Measurements from ENCODE around the gene METRN.

The METRN gene

GRCh38 chr16:714558-715476, at the start of gene METRN:
Gene METRN (plus strand): TSS chr16:715118. CDS start chr16:715290, 172 bp downstream.
- DNase-seq (ENCODE audit: low spot score): peak; percentile 92

- no peak for DNase-seq (ENCODE audit: low spot score)
Measured at GRCh38 chr16:666572-666971, 48.3 kb upstream of the METRN start.

DNA sequence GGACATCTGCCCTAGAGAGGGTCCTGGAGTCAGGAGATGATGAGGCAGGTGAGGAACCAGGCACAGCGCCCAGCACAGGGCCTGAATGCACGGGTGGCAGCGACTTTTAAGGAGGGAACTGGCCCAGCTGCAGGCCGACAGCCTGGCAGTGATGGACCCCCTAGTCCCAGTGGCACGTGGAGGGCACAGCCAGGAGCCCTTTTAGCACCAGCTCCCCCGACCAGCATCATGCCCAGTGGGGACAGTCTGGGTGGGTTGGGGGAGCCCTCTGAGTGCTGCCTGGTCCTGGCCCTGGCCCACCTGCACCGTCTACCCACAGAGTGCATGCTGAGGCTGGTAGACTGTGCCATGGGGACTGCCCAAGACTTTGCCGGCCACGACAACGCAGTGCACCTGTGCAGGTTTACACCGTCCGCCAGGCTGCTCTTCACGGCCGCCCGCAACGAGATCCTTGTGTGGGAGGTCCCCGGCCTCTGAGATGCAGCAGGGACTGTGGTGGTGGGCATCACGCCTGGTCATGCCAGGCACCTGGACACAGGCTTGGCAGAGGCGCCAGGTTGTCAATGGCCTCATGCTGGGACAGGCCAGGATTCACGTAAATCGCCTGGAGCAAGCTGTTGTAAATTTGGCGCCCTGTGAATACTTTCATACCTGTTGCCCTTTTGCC, 47.7 kb upstream of the METRN start:
- no peak for DNase-seq (ENCODE audit: low spot score)

DNA sequence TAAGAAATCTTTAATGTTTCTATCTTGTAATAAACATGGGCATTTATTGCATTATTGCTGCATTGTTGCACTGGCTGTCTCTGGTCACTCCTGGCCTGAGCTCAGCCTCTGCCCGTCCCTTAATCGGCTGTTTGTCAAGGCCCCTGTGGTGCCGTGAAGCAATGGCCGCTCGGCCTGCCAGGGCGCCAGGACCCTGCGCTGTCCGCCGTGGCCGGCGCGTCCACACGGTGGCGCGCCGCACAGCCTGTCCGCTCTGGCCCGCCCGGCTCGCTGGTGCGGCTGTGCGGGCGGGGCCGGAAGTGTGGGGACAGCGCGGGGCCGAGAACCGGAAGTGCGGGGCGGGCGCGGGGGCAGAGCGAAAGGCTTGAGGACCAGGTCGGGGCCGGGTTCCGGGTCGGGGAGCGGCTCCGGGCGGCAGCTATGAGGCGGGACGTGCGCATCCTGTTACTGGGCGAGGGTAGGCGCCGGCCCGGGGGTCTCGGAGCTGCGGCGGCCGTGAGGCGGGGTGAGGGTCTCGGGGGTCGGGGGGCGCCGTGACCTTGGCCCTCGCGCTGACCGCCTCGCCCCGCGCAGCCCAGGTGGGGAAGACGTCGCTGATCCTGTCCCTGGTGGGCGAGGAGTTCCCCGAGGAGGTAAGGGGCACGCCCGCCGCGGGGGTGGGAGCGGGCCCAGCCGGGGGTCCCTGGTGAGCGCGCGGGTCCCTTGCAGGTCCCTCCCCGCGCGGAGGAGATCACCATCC, 47.0 kb upstream of the METRN start, which contains the start of gene RHOT2:
RHOT2 (plus strand) TSS at position 353 of the 739 bp plus-strand sequence; CDS start at position 421, 68 bp downstream.
- peak; percentile 95 for DNase-seq (ENCODE audit: low spot score)

GRCh38 chr16:668519-669171, 46.3 kb upstream of the METRN start:
- DNase-seq (ENCODE audit: low spot score): no peak

DNA sequence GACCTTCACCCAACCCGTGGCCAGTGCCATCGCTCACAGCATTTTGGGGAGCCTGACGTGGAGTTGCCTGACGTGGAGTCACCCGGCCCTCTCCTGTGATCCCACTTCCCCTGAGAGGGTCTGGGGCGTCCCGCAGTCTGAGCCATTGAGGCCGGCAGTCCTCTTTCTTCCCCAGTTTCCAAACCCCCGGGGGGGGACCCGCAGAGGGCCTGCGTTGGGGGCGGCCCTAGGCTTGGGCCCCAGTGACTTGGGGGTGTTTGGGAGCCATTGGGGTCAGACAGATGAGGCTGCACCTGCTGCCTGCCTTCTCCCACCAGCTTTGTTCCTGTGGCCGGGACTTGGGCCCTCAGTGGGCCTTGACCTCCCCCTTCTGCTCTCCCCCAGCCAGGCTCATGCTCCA, 45.3 kb upstream of the METRN start:
- no peak for DNase-seq (ENCODE audit: low spot score)

GRCh38 chr16:670485-671352, 44.2 kb upstream of the METRN start:
- no peak for DNase-seq (ENCODE audit: low spot score)

GRCh38 chr16:671353-672131, 43.4 kb upstream of the METRN start:
- DNase-seq (ENCODE audit: low spot score): no peak

GRCh38 chr16:672371-672770, 42.5 kb upstream of the METRN start:
- DNase-seq (ENCODE audit: low spot score): no peak

DNA sequence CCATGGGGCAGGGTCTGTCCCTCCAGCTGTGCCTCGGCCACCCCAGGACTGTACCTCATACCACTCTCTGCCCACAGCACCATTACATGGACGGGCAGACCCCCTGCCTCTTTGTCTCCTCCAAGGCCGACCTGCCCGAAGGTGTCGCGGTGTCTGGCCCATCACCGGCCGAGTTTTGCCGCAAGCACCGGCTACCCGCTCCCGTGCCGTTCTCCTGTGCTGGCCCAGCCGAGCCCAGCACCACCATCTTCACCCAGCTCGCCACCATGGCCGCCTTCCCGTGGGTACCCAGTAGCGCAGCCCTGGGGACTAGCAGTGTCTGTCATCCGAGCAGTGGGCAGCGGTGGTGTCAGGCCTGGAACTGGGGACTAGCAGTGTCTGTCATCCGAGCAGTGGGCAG, 42.1 kb upstream of the METRN start:
- no peak for DNase-seq (ENCODE audit: low spot score)

DNA sequence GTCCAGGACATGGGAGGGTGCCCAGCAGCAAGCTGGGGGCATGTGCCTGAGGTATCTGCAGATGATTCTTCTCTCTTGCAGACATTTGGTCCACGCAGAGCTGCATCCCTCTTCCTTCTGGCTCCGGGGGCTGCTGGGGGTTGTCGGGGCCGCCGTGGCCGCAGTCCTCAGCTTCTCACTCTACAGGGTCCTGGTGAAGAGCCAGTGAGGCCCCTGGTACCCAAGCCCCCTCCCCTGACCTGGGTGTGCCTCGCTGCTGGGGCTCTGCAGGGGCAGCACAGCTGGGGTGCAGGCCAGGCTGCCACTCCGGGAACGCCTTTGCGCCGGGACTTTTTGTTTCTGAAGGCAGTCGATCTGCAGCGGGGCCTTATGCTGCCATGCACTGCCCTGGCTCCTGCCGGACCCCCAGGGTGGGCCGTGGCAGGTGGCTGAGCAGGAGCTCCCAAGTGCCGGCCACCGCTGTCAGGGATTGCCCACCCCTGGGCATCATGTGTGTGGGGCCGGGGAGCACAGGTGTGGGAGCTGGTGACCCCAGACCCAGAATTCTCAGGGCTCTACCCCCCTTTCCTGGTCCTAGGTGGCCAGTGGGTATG, 41.4 kb upstream of the METRN start:
- DNase-seq (ENCODE audit: low spot score): no peak

DNA sequence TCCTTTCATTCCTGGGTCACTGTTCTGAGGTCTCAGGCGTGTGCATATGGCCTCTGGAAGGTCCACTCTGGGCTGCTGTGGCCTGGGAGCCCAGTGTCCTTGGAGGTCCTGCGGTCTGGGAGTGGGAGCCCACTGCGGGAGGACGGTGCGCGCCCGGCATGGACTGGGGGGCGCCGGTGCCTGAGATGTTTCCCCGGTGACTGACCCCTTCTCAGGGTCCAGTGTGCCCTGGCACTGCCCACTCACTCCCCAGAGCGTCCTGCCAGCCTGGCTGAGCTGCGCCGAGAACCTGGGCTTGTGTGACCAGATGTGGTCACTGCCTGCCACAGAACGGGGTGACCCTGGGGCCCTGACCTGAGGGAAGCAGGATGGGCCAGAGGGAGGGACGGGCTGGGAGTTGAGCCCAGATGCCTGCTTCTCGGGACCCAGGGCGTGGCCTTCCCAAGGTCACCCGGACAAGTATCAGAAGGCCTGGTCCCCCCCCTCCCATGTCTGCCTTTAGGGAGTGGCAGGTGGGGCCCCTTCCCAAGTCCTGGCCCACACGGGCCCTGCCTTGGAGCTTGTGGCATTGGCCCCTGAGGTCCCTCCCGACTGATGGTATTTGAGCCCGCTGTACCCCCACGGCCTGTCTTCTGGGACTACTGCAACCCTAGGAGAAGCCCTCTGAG, 40.6 kb upstream of the METRN start:
- no peak for DNase-seq (ENCODE audit: low spot score)

GRCh38 chr16:674968-675883, 39.7 kb upstream of the METRN start, which contains the start of gene RHBDL1:
Gene RHBDL1 (plus strand): TSS chr16:675671. CDS start chr16:675791, 120 bp downstream.
- DNase-seq (ENCODE audit: low spot score): no peak

DNA sequence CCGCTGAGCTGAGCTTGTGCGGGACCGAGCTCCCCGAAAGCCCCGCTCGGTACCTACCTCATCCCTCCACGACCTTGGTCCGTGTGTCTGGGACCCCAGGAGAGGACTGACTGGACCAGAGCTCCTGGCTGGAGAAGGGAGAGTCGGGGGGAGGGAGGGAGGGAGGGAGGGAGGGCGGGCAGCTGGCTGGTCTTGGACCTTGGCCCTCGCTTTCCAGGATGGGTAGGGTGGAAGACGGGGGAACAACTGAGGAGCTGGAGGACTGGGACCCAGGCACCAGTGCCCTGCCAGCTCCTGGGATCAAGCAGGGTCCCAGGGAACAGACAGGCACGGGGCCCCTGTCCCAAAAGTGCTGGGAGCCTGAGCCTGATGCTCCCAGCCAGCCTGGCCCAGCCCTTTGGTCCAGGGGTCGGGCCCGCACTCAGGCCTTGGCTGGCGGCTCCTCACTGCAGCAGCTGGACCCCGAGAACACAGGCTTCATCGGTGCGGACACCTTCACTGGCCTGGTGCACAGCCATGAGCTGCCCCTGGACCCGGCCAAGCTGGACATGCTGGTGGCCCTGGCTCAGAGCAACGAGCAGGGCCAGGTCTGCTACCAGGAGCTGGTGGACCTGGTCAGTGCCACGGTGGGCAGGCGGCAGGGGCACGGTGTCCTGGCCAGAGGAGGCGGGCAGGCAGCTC, 38.9 kb upstream of the METRN start:
- no peak for DNase-seq (ENCODE audit: low spot score)

DNA sequence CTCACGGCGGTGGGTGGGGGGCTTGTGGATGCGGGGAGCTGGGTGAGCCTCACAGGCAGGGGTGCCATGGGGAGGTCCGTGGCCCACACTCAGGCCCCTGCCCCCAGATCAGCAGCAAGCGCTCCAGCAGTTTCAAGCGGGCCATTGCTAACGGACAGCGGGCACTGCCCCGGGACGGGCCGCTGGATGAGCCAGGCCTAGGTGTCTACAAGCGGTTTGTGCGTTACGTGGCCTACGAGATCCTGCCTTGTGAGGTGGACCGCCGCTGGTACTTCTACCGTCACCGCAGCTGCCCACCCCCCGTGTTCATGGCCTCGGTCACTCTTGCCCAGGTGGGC, 38.4 kb upstream of the METRN start:
- DNase-seq (ENCODE audit: low spot score): no peak

DNA sequence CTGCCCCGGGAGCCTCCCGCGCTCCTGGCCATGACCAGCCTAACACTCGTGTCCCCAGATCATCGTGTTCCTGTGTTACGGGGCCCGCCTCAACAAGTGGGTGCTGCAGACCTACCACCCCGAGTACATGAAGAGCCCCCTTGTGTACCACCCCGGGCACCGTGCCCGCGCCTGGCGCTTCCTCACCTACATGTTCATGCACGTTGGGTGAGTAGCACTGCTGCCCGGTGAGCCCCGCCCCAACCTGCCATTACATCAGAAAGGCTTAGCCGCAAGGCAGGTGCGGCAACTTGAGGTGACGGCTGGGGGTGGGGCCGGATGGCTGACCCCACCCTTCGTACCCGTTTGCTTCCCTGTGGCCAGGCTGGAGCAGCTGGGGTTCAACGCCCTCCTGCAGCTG, 38.0 kb upstream of the METRN start:
- DNase-seq (ENCODE audit: low spot score): no peak
